Vagina (tissue), 2 donors: ENCODE data around the gene HOXC12. TPM values are rescaled to one million over a fixed set of nuclear protein-coding genes. Genes with fewer than 3 reads are reported as not detected.

Experiments used
- DNase-seq, 2 donors: peaks; one replicate each; pipeline ENCODE4 v3.0.0-alpha.2; 2017; ENCODE audit errors: extremely low spot score in 2 of 2
- H3K27ac ChIP-seq: fragments of 200-600 bp; sonication (generic); one replicate; pipeline ENCODE4 v1.5.1; 2019
- H3K27me3 ChIP-seq: fragments of 200-600 bp; sonication (generic); one replicate; pipeline ENCODE4 v1.5.1; 2019
- H3K36me3 ChIP-seq, 2 donors: fragments of 200-600 bp; sonication (generic); one replicate each; pipeline ENCODE4 v1.5.1; 2017 to 2019
- H3K4me1 ChIP-seq: fragments of 200-600 bp; sonication (generic); one replicate; pipeline ENCODE4 v1.5.1; 2019
- H3K4me3 ChIP-seq, 2 donors: fragments of 200-600 bp; sonication (generic); 1 replicate in 1 of 2; 2 replicates in 1 of 2; pipeline ENCODE4 v1.5.1; 2016 to 2019
- H3K9me3 ChIP-seq: fragments of 200-600 bp; sonication (generic); one replicate; pipeline ENCODE4 v1.5.1; 2019
- CTCF ChIP-seq, 3 experiments: fragments of 450-650 bp in 2 of 3; fragments of 200-600 bp in 1 of 3; sonication (generic) in 1 of 3; IDR thresholded peaks; one replicate each; pipeline ENCODE4 v1.5.1; 2017 to 2019; ENCODE audit warnings: antibody characterized with exemption in 3 of 3, mild to moderate bottlenecking in 2 of 3, moderate library complexity in 2 of 3
- POLR2A ChIP-seq, 2 donors: fragments of 450-650 bp; IDR thresholded peaks; one replicate each; pipeline ENCODE4 v1.6.1; 2017; ENCODE audit warnings: antibody characterized with exemption in 2 of 2, mild to moderate bottlenecking in 2 of 2, moderate library complexity in 2 of 2
- POLR2AphosphoS5 ChIP-seq, 2 donors: sonication (generic); formaldehyde crosslinking; IDR thresholded peaks; one replicate each; pipeline ENCODE4 v1.9.0; 2017; ENCODE audit warnings: antibody characterized with exemption in 2 of 2, mild to moderate bottlenecking in 2 of 2, low read depth in 1 of 2; ENCODE audit not compliant: insufficient read depth in 1 of 2
- intact Hi-C: fragments of 100-400 bp; cut with DNase I; formaldehyde crosslinking; loops from one replicate; pipeline ENCODE4 v1.15.1; 2023
- total RNA-seq: library from RNA; depleted of rRNA; stranded (reverse); fragments of >200 nt; gene quantifications from one replicate; pipeline ENCODE4 v1.2.3, GENCODE V29; 2016

Gene HOXC12
- total RNA-seq, 1 donor from 2014 or later: not detected

GRCh38 chr12:53932915-53933314, 21.8 kb upstream of the HOXC12 start:
- Histone ChIP-seq H3K4me1 (no peaks in the 10 kb centered on the region), H3K27me3 (peaks cover 19% of the 10 kb centered on the region), H3K36me3 (no peaks in the 10 kb centered on the region), H3K4me3 (no peak overlapping the region), H3K9me3 (no peaks in the 10 kb centered on the region), H3K27ac (no peak overlapping the region)
- DNase-seq: peak in 1 of 2 donors; percentile 11
- intact Hi-C loops: no loop called here
- TF ChIP-seq POLR2AphosphoS5 (IDR thresholded peaks at IDR 0.05; ENCODE audit: insufficient read depth in 1 of 2, low read depth in 1 of 2) (no peak), POLR2A (IDR thresholded peaks at IDR 0.05) (no peak), CTCF (IDR thresholded peaks at IDR 0.05) (no peak)

GRCh38 chr12:53935383-53936341, 19.0 kb upstream of the HOXC12 start:
- H3K27me3 ChIP-seq: peaks cover 34% of the 10 kb centered on the region
- H3K4me3 ChIP-seq: no peak overlapping the region
- intact Hi-C loops: no loop called here
- H3K27ac ChIP-seq: no peak overlapping the region
- H3K36me3 ChIP-seq: no peaks in the 10 kb centered on the region
- peaks cover 8% of the 10 kb centered on the region for H3K4me1 ChIP-seq
- no peak for DNase-seq
- TF ChIP-seq POLR2AphosphoS5 (IDR thresholded peaks at IDR 0.05; ENCODE audit: insufficient read depth in 1 of 2, low read depth in 1 of 2) (no peak), CTCF (IDR thresholded peaks at IDR 0.05) (no peak), POLR2A (IDR thresholded peaks at IDR 0.05) (no peak)
- H3K9me3 ChIP-seq: no peaks in the 10 kb centered on the region

- peaks cover 34% of the 10 kb centered on the region for H3K27me3 ChIP-seq
- no peaks in the 10 kb centered on the region for H3K9me3 ChIP-seq
- no peak for DNase-seq
- H3K4me3 ChIP-seq: no peak overlapping the region
- no peak for TF ChIP-seq CTCF (IDR thresholded peaks at IDR 0.05)
- TF ChIP-seq POLR2A (IDR thresholded peaks at IDR 0.05): no peak
- TF ChIP-seq POLR2AphosphoS5 (IDR thresholded peaks at IDR 0.05; ENCODE audit: insufficient read depth in 1 of 2, low read depth in 1 of 2): no peak
- H3K36me3 ChIP-seq: no peaks in the 10 kb centered on the region
- no peak overlapping the region for H3K27ac ChIP-seq
- peaks cover 8% of the 10 kb centered on the region for H3K4me1 ChIP-seq
- intact Hi-C loops: no loop called here
Measured at GRCh38 chr12:53937099-53937498, 17.6 kb upstream of the HOXC12 start.

- DNase-seq: no peak
- Histone ChIP-seq H3K9me3 (no peaks in the 10 kb centered on the region), H3K4me3 (no peak overlapping the region), H3K36me3 (no peaks in the 10 kb centered on the region), H3K27me3 (peaks cover 34% of the 10 kb centered on the region), H3K4me1 (peaks cover 8% of the 10 kb centered on the region), H3K27ac (no peak overlapping the region)
- TF ChIP-seq POLR2AphosphoS5 (IDR thresholded peaks at IDR 0.05; ENCODE audit: insufficient read depth in 1 of 2, low read depth in 1 of 2) (no peak), POLR2A (IDR thresholded peaks at IDR 0.05) (no peak), CTCF (IDR thresholded peaks at IDR 0.05) (no peak)
- intact Hi-C loops: no loop called here
Measured at GRCh38 chr12:53937596-53938325, 16.9 kb upstream of the HOXC12 start.
